DMS79 treated with DMSO at 0.1 percent for 48 hours (cell line): ENCODE data around the gene MEIS2.

Source experiments
- DNase-seq: peaks from one replicate; lab custom pipeline; 2025; lab: John Stamatoyannopoulos, UW

MEIS2 gene

GRCh38 chr15:37100109-37100965 is at the start of gene MEIS2:
TSS of gene MEIS2 (minus strand) at chr15:37100549. CDS start at chr15:37099466, 1,083 bp downstream.
- DNase-seq: peak; percentile 56

- DNase-seq: no peak
Measured at GRCh38 chr15:37149146-37149545, 48.8 kb upstream of the MEIS2 start.

- no peak for DNase-seq
Measured at GRCh38 chr15:37148714-37149113, 48.4 kb upstream of the MEIS2 start.

GRCh38 chr15:37143351-37143750 is 43.0 kb upstream of the MEIS2 start:
- no peak for DNase-seq

GRCh38 chr15:37142371-37142770 is 42.0 kb upstream of the MEIS2 start:
- no peak for DNase-seq

GRCh38 chr15:37140531-37141058 is 40.2 kb upstream of the MEIS2 start:
- no peak for DNase-seq

GRCh38 chr15:37138591-37139215 is 38.4 kb upstream of the MEIS2 start:
- no peak for DNase-seq

GRCh38 chr15:37137221-37137620 is 36.9 kb upstream of the MEIS2 start:
- no peak for DNase-seq

GRCh38 chr15:37136666-37137065 is 36.3 kb upstream of the MEIS2 start:
- no peak for DNase-seq

GRCh38 chr15:37135225-37135624 is 34.9 kb upstream of the MEIS2 start:
- DNase-seq: peak; percentile 84

GRCh38 chr15:37134699-37135131 is 34.4 kb upstream of the MEIS2 start:
- DNase-seq: peak; percentile 27

GRCh38 chr15:37134244-37134643 is 33.9 kb upstream of the MEIS2 start:
- no peak for DNase-seq

- DNase-seq: peak; percentile 5
Measured at GRCh38 chr15:37133602-37134001, 33.3 kb upstream of the MEIS2 start.

- DNase-seq: no peak
Measured at GRCh38 chr15:37132826-37133417, 32.6 kb upstream of the MEIS2 start.

- no peak for DNase-seq
Measured at GRCh38 chr15:37131621-37132020, 31.3 kb upstream of the MEIS2 start.

GRCh38 chr15:37130356-37130755 is 30.0 kb upstream of the MEIS2 start:
- no peak for DNase-seq

- no peak for DNase-seq
Measured at GRCh38 chr15:37125143-37125542, 24.8 kb upstream of the MEIS2 start.

- DNase-seq: no peak
Measured at GRCh38 chr15:37124331-37124730, 24.0 kb upstream of the MEIS2 start.

GRCh38 chr15:37122703-37123102 is 22.4 kb upstream of the MEIS2 start:
- DNase-seq: no peak

GRCh38 chr15:37121492-37121891 is 21.1 kb upstream of the MEIS2 start:
- no peak for DNase-seq

GRCh38 chr15:37117030-37117429 is 16.7 kb upstream of the MEIS2 start:
- DNase-seq: no peak

- DNase-seq: no peak
Measured at GRCh38 chr15:37115538-37115937, 15.2 kb upstream of the MEIS2 start.
